Uterus (tissue), 4 donors: ENCODE data around the gene KRTAP5-1. TPM values are rescaled to one million over a fixed set of nuclear protein-coding genes. Genes with fewer than 3 reads are reported as not detected.

ENCODE experiments used
- DNase-seq, 2 donors: peaks; one replicate each; pipeline ENCODE4 v3.0.0-alpha.2; 2019 to 2020
- H3K27ac ChIP-seq, 2 donors: fragments of 200-600 bp; sonication (generic); 1 replicate in 1 of 2; 2 replicates in 1 of 2; pipeline ENCODE4 v1.5.1; 2016 to 2018
- H3K27me3 ChIP-seq, 2 donors: fragments of 200-600 bp; sonication (generic); one replicate each; pipeline ENCODE4 v1.5.1; 2018 to 2019; ENCODE audit warnings: control low read depth in 1 of 2
- H3K36me3 ChIP-seq, 2 donors: fragments of 200-600 bp; sonication (generic); one replicate each; pipeline ENCODE4 v1.5.1; 2019; ENCODE audit warnings: control low read depth in 1 of 2
- H3K4me1 ChIP-seq, 2 donors: fragments of 200-600 bp; sonication (generic); one replicate each; pipeline ENCODE4 v1.5.1; 2018 to 2019; ENCODE audit warnings: control low read depth in 1 of 2
- H3K4me3 ChIP-seq, 2 donors: fragments of 200-600 bp; sonication (generic); 1 replicate in 1 of 2; 2 replicates in 1 of 2; pipeline ENCODE4 v1.5.1; 2018 to 2019; ENCODE audit warnings: mild to moderate bottlenecking in 1 of 2
- H3K9me3 ChIP-seq, 2 donors: fragments of 200-600 bp; sonication (generic); one replicate each; pipeline ENCODE4 v1.5.1; 2019; ENCODE audit warnings: control low read depth in 1 of 2
- POLR2A ChIP-seq, 2 donors: fragments of 450-650 bp; IDR thresholded peaks; one replicate each; pipeline ENCODE4 v1.6.1; 2016; ENCODE audit warnings: antibody characterized with exemption in 2 of 2, mild to moderate bottlenecking in 1 of 2, moderate library complexity in 1 of 2
- intact Hi-C: fragments of 100-400 bp; cut with DNase I; formaldehyde crosslinking; loops from one replicate; pipeline ENCODE4 v1.15.1; 2023; ENCODE audit warnings: low total_unique reads
- total RNA-seq, 4 donors: library from RNA; depleted of rRNA in 3 of 4; stranded (reverse); fragments of >200 nt in 3 of 4; gene quantifications; one replicate each; pipeline versions ENCODE4 v1.1.0 to v1.2.4, GENCODE V29; 2014 to 2023
- TF ChIP-seq, protein P1 (sequence below), 4 experiments: fragments of 200-600 bp in 2 of 4; fragments of 450-650 bp in 2 of 4; sonication (generic) in 2 of 4; IDR thresholded peaks; one replicate each; pipeline ENCODE4 v1.5.1; 2016 to 2019; ENCODE audit warnings: antibody characterized with exemption in 4 of 4, mild to moderate bottlenecking in 2 of 4, moderate library complexity in 1 of 4
- donor health status: DM: yes; HTN: yes; CAD: no.

Gene KRTAP5-1
- total RNA-seq, 4 donors from 2014 or later: not detected

DNA sequence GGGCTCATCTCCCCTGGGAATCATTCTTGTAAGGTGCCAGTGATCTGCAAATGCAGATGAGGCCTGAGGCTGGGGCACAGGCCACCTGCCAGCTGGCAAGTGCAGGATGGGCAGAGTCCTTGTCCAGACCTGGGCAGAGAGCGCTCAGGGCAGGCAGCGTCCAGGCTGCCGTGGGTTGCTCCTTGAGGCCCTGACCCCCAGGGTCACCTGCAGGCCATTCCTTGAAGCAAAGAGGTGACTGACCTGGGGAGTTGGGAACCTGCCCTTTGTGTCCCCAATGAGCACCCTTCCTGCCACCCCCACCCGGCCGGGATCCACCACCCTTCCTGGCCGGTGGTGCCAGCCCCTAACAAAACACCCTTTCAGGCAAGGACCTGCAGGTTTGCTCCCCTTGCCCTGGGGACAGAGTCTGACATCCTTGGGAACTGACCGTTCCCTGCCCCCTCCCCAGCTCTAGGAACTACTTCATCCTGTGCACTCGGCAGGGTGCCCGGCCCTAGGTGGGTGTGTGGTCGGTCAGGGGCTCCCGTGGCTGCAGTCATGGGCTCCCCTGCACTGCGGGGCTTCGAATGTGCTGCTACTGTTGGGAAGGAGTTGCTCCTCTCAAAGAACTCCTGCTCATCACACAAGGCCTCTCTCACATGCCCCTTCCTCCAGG lies 41.3 kb downstream of the KRTAP5-1 start:
- H3K9me3 ChIP-seq: no peaks in the 10 kb centered on the region
- no peak overlapping the region for H3K4me3 ChIP-seq
- peaks cover 0 to 3% of the 10 kb centered on the region in 2 donors for H3K27me3 ChIP-seq
- no peak for DNase-seq
- peaks cover 0 to 16% of the 10 kb centered on the region in 2 donors for H3K4me1 ChIP-seq
- intact Hi-C loops: no loop called here
- H3K27ac ChIP-seq: no peak overlapping the region
- H3K36me3 ChIP-seq: no peaks in the 10 kb centered on the region
- TF ChIP-seq, protein P1, sequence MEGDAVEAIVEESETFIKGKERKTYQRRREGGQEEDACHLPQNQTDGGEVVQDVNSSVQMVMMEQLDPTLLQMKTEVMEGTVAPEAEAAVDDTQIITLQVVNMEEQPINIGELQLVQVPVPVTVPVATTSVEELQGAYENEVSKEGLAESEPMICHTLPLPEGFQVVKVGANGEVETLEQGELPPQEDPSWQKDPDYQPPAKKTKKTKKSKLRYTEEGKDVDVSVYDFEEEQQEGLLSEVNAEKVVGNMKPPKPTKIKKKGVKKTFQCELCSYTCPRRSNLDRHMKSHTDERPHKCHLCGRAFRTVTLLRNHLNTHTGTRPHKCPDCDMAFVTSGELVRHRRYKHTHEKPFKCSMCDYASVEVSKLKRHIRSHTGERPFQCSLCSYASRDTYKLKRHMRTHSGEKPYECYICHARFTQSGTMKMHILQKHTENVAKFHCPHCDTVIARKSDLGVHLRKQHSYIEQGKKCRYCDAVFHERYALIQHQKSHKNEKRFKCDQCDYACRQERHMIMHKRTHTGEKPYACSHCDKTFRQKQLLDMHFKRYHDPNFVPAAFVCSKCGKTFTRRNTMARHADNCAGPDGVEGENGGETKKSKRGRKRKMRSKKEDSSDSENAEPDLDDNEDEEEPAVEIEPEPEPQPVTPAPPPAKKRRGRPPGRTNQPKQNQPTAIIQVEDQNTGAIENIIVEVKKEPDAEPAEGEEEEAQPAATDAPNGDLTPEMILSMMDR (IDR thresholded peaks at IDR 0.05): no peak
- TF ChIP-seq POLR2A (IDR thresholded peaks at IDR 0.05): no peak

DNA sequence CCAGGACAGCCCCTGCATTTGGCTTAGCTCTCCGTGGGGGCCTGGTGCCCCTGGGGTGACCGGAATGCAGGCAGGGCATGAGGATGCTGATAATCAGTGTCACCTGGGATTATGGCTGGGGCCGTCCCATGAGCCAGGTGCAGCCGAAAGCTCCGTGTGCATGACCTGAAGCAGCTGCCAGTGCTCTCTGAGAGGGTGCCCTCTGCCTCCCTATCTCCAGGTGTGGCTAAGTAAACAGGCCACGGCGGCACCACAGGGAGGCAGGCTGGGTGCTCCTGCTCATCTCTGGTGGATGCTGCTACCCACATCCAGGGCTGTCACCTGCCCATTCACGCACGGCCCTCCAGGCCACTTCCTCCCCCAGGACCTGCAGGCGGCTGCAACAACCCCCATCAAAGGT lies 42.8 kb downstream of the KRTAP5-1 start:
- intact Hi-C loops: no loop called here
- TF ChIP-seq, protein P1 (IDR thresholded peaks at IDR 0.05): no peak
- no peak for TF ChIP-seq POLR2A (IDR thresholded peaks at IDR 0.05)
- H3K4me3 ChIP-seq: no peak overlapping the region
- no peak for DNase-seq
- H3K9me3 ChIP-seq: no peaks in the 10 kb centered on the region
- H3K27ac ChIP-seq: no peak overlapping the region
- H3K4me1 ChIP-seq: peaks cover 0 to 6% of the 10 kb centered on the region in 2 donors
- no peaks in the 10 kb centered on the region for H3K27me3 ChIP-seq
- no peaks in the 10 kb centered on the region for H3K36me3 ChIP-seq

DNA sequence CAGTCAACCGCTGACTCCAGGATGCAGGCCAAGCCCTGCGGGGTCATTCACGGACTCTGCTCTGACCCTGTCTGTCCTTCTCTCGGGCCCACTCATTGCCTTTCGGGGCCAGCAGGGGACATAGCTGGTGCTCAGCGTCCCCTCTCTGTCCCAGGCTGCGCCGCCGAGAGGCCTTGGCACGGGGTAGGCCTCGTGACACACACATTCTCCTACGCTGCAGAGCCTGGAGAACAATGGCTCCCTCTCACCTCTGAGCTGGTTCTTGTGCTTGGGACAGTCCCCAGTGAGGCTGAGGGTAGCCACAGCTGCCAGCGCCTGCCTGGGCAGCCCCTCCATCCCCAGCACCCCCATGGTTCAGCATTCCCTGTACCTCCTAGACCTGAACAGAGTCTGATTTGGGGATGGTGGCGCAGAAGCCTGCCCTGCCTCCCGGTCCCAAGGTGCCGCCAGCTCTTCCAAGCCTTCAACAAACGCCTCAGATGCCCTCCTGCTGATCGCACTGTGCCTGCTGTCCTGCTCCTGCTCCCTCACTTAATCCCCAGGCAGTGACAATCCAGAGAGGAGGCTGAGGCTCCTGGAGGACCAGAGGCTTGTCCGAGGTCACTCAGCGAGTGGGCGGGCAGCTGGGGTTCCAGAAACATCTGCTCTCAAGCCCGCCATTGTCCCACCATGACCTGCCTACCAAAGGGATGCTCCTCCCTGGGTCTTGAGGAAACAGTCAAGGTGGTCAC lies 43.4 kb downstream of the KRTAP5-1 start:
- Histone ChIP-seq H3K9me3 (no peaks in the 10 kb centered on the region), H3K4me3 (no peak overlapping the region), H3K27ac (no peak overlapping the region), H3K4me1 (no peaks in the 10 kb centered on the region), H3K27me3 (no peaks in the 10 kb centered on the region), H3K36me3 (no peaks in the 10 kb centered on the region)
- intact Hi-C loops: no loop called here
- DNase-seq: no peak
- no peak for TF ChIP-seq POLR2A (IDR thresholded peaks at IDR 0.05)
- TF ChIP-seq, protein P1 (IDR thresholded peaks at IDR 0.05): no peak

DNA sequence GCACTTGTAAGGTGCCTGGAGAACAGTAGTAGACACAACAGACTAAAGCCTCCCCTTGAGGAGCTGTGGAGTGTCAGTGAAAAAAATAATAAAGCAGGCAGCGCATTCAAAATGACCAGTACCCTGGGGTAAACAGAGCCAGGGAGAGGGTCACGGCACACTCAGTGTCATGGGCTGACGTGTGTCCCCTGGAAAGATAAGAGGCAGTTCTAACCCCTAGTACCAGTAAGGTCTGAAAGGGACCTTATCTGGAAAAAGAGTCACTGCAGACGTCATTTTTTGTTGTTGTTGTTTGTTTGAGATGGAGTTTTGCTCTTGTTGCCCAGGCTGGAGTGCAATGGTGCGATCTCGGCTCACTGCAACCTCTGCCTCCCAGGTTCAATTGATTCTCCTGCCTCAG lies 45.0 kb downstream of the KRTAP5-1 start:
- Histone ChIP-seq H3K4me1 (peaks cover 0 to 4% of the 10 kb centered on the region in 2 donors), H3K36me3 (no peaks in the 10 kb centered on the region), H3K9me3 (no peaks in the 10 kb centered on the region), H3K4me3 (no peak overlapping the region), H3K27me3 (no peaks in the 10 kb centered on the region), H3K27ac (no peak overlapping the region)
- intact Hi-C loops: no loop called here
- TF ChIP-seq, protein P1 (IDR thresholded peaks at IDR 0.05): no peak
- TF ChIP-seq POLR2A (IDR thresholded peaks at IDR 0.05): no peak
- DNase-seq: no peak

DNA sequence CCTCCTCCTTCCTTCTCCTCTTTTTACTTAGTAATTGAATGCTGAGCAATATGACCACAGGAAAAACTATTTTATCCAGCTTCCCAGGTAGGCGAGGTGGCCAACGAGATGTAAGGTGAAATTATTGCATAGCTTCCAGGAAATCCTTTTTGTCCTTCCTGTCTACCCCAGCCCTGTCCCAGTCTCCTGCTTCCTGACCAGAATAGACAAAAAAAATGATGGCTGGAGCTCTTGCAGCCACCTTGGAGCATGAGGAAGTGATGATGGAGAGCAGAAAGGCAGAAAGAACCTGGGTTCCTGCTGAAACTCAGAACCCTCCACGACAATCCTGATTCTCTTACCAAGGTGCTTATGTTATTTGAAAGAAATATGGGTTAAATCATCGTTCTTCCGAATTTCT lies 46.9 kb downstream of the KRTAP5-1 start:
- Histone ChIP-seq H3K36me3 (no peaks in the 10 kb centered on the region), H3K4me3 (no peak overlapping the region), H3K4me1 (peaks cover 0 to 4% of the 10 kb centered on the region in 2 donors), H3K27ac (no peak overlapping the region), H3K27me3 (no peaks in the 10 kb centered on the region), H3K9me3 (no peaks in the 10 kb centered on the region)
- no peak for TF ChIP-seq POLR2A (IDR thresholded peaks at IDR 0.05)
- TF ChIP-seq, protein P1 (IDR thresholded peaks at IDR 0.05): no peak
- intact Hi-C loops: no loop called here
- DNase-seq: no peak
